Upper lobe of left lung (tissue), 6 donors: Measurements from ENCODE around the gene TEX54. TPM values are rescaled to one million over a fixed set of nuclear protein-coding genes. Genes with fewer than 3 reads are reported as not detected.

Source experiments
- ATAC-seq, 2 donors: fragments of 200-7000 bp; cut with Tn5 transposase; one replicate each; pipeline ENCODE4 v1.9.1; 2022; ENCODE audit warnings: mild to moderate bottlenecking in 2 of 2, moderate library complexity in 2 of 2; ENCODE audit not compliant: low FRiP score in 2 of 2
- DNase-seq, 2 donors: peaks; one replicate each; pipeline ENCODE4 v3.0.0-alpha.2; 2019 to 2020
- H3K27ac ChIP-seq, 4 donors: fragments of 200-600 bp; sonication (generic); one replicate each; pipeline ENCODE4 v1.5.1; 2016 to 2019
- H3K27me3 ChIP-seq, 4 donors: fragments of 200-600 bp; sonication (generic); one replicate each; pipeline ENCODE4 v1.5.1; 2017 to 2019
- H3K36me3 ChIP-seq, 4 donors: fragments of 200-600 bp; sonication (generic); one replicate each; pipeline ENCODE4 v1.5.1; 2016 to 2019
- H3K4me1 ChIP-seq, 4 donors: fragments of 200-600 bp; sonication (generic); one replicate each; pipeline ENCODE4 v1.5.1; 2018 to 2019
- H3K4me3 ChIP-seq, 4 donors: fragments of 200-600 bp; sonication (generic); one replicate each; pipeline ENCODE4 v1.5.1; 2017 to 2019; ENCODE audit warnings: mild to moderate bottlenecking in 2 of 4, moderate library complexity in 1 of 4
- H3K9me3 ChIP-seq, 4 donors: fragments of 200-600 bp; sonication (generic); one replicate each; pipeline ENCODE4 v1.5.1; 2018 to 2019
- CTCF ChIP-seq, 6 experiments: fragments of 450-650 bp in 4 of 6; fragments of 200-600 bp in 2 of 6; sonication (generic) in 2 of 6; IDR thresholded peaks; one replicate each; pipeline ENCODE4 v1.5.1; 2016 to 2019; ENCODE audit warnings: antibody characterized with exemption in 6 of 6
- EP300 ChIP-seq, 4 donors: sonication (generic); formaldehyde crosslinking; IDR thresholded peaks; one replicate each; pipeline ENCODE4 v1.5.1; 2017; ENCODE audit warnings: antibody characterized with exemption in 4 of 4, control low read depth in 2 of 4
- POLR2A ChIP-seq, 4 donors: fragments of 450-650 bp; IDR thresholded peaks; one replicate each; pipeline ENCODE4 v1.5.1; 2016 to 2017; ENCODE audit warnings: antibody characterized with exemption in 4 of 4, mild to moderate bottlenecking in 2 of 4
- POLR2AphosphoS5 ChIP-seq, 2 donors: sonication (generic); formaldehyde crosslinking; IDR thresholded peaks; one replicate each; pipeline ENCODE4 v1.5.1; 2017; ENCODE audit warnings: antibody characterized with exemption in 2 of 2
- WGBS, 2 donors: methylation state at CpG; one replicate each; pipeline ENCODE4 v1.1.5; 2017 to 2018; 5-methylcytosine and 5-hydroxymethylcytosine counted together
- total RNA-seq, 6 donors: library from RNA; depleted of rRNA in 4 of 6; stranded (reverse); fragments of >200 nt in 4 of 6; gene quantifications; one replicate each; pipeline versions ENCODE4 v1.1.0 to v1.2.1, GENCODE V29; 2016 to 2021
- donor health status: DM: no; HTN: no; CAD: no; lungs with moderate emphysema.
- donor health status: DM: no; HTN: yes; CAD: no; lungs with severe emphysema.

The TEX54 gene
- total RNA-seq, 6 donors from 2014 or later: not detected

GRCh38 chr11:62851807-62852522 lies 19.3 kb upstream of the TEX54 start:
- Histone ChIP-seq H3K4me1 (peaks cover 27 to 33% (median 30%) of the 10 kb centered on the region in 4 donors), H3K27me3 (no peaks in the 10 kb centered on the region), H3K9me3 (no peaks in the 10 kb centered on the region), H3K36me3 (peaks cover 12 to 37% (median 26%) of the 10 kb centered on the region in 4 donors), H3K4me3 (no peak overlapping the region), H3K27ac (no peak overlapping the region)
- ATAC-seq (no peak), DNase-seq (no peak)
- TF ChIP-seq CTCF (IDR thresholded peaks at IDR 0.05) (no peak), POLR2A (IDR thresholded peaks at IDR 0.05) (no peak), POLR2AphosphoS5 (IDR thresholded peaks at IDR 0.05) (no peak), EP300 (IDR thresholded peaks at IDR 0.05) (no peak)
- 53 to 54% methylated on average over 3 of the region's 3 CpGs for WGBS, 2 donors

- 73 to 74% methylated on average over 12 to 15 of the region's 15 CpGs for WGBS, 2 donors
- Histone ChIP-seq H3K4me1 (peaks cover 19 to 25% (median 25%) of the 10 kb centered on the region in 4 donors), H3K4me3 (no peak overlapping the region), H3K36me3 (peaks cover 12 to 37% (median 26%) of the 10 kb centered on the region in 4 donors), H3K27me3 (no peaks in the 10 kb centered on the region), H3K27ac (no peak overlapping the region), H3K9me3 (no peaks in the 10 kb centered on the region)
- DNase-seq (no peak), ATAC-seq (no peak)
- TF ChIP-seq CTCF (IDR thresholded peaks at IDR 0.05) (no peak), EP300 (IDR thresholded peaks at IDR 0.05) (no peak), POLR2AphosphoS5 (IDR thresholded peaks at IDR 0.05) (no peak), POLR2A (IDR thresholded peaks at IDR 0.05) (no peak)
These were observed 18.5 kb upstream of the TEX54 start for GRCh38 chr11:62850911-62851806.

- H3K27ac ChIP-seq: no peak overlapping the region
- no peak overlapping the region for H3K4me3 ChIP-seq
- WGBS, 2 donors: 89 to 94% methylated on average over 1 of the region's 1 CpG
- no peaks in the 10 kb centered on the region for H3K27me3 ChIP-seq
- ATAC-seq (no peak), DNase-seq (no peak)
- TF ChIP-seq POLR2AphosphoS5 (IDR thresholded peaks at IDR 0.05): no peak
- TF ChIP-seq CTCF (IDR thresholded peaks at IDR 0.05): no peak
- no peak for TF ChIP-seq EP300 (IDR thresholded peaks at IDR 0.05)
- no peak for TF ChIP-seq POLR2A (IDR thresholded peaks at IDR 0.05)
- peaks cover under 1 to 1% (median under 1%) of the 10 kb centered on the region in 4 donors for H3K4me1 ChIP-seq
- H3K36me3 ChIP-seq: peaks cover 5 to 16% (median 14%) of the 10 kb centered on the region in 4 donors
- no peaks in the 10 kb centered on the region for H3K9me3 ChIP-seq
These were observed 15.2 kb upstream of the TEX54 start for GRCh38 chr11:62847767-62848314.

- 83 to 91% methylated on average over 3 of the region's 3 CpGs for WGBS, 2 donors
- Histone ChIP-seq H3K4me1 (peaks cover 6 to 11% (median 7%) of the 10 kb centered on the region in 4 donors), H3K4me3 (no peak overlapping the region), H3K27me3 (no peaks in the 10 kb centered on the region), H3K27ac (no peak overlapping the region), H3K9me3 (no peaks in the 10 kb centered on the region), H3K36me3 (peaks cover 0 to under 1% (median 0%) of the 10 kb centered on the region in 4 donors)
- ATAC-seq (no peak), DNase-seq (no peak)
- TF ChIP-seq POLR2A (IDR thresholded peaks at IDR 0.05) (no peak), POLR2AphosphoS5 (IDR thresholded peaks at IDR 0.05) (no peak), EP300 (IDR thresholded peaks at IDR 0.05) (no peak), CTCF (IDR thresholded peaks at IDR 0.05) (no peak)
These were observed 13.5 kb upstream of the TEX54 start for GRCh38 chr11:62846177-62846576.
